HG02678 (cell line): ENCODE results near the gene ANK2.
A peak's percentile ranks its signal among the peaks of the same experiment; 100 is the strongest.
"Not testable (repeated sequence)": the region's sequence is repeated elsewhere in the genome, so short reads cannot be mapped to it uniquely, and the experiment has no call there.

Experiments used
- ATAC-seq: cut with Tn5 transposase; IDR thresholded peaks from one replicate; pipeline ENCODE4 v1.9.1; 2021; ENCODE audit warnings: mild to moderate bottlenecking, moderate library complexity; ENCODE audit not compliant: unreplicated experiment

ANK2 gene

DNA sequence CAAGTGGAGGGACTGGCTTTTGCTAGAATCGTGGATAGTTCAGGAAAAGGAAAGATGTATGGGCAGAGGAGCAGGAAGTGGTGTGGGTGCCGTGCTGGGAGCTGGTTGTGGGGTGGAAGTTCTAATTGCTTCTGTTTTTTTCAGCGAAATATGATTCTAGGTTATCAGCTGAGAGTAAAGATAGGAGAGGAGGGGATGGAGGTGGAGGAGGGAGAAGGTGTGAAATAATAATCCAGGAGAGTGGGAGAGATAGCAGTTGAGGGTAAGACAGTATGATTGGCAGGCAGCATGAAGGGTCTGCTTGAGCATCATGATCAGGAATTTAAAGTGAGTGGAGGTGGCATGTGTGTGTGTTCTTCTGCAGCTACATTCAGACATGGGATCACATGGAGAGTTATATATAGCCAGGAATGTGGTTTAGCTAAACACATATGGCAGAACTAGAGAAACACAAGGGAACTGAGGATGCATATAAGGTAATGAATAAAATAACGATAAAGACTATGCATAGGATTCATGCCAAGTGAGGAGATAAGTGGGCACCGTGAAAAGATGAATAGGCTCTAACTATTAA lies 133.7 kb downstream of the ANK2 start:
- no peak for ATAC-seq

DNA sequence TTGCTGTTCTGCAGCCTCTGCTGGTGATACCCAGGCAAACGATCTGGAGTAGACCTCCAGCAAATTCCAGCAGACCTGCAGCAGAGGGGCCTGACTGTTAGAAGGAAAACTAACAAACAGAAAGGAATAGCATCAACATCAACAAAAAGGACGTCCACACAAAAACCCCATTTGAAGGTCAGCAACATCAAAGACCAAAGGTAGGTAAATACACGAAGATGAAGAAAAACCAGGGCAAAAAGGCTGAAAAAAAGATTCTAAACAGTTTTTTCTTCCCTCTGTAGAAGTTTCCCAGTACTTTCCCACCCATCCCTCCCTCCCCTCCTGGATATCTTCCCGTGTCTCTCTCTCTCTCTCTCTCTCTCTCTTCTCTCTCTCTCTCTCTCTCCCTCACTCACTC lies 136.8 kb downstream of the ANK2 start:
- ATAC-seq = not testable (repeated sequence)

DNA sequence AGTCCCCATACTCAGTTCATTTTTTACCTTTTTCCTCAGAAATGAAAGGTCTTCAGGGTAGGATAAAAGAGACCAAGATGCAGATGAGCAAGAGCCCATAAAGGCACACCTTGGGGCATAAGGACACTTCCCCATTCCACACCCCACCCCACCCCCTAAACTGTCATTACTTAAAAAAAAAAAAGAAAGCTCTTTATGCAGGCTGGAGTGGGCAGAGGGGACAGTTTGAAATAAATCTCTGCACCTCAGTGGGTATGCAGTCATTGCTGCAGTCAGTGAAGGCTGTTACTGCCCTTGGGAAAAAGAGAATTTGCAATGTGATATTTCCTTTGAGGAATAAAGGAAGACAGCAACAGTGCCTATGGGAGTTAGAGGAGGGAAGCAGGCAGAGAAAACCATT lies 137.5 kb downstream of the ANK2 start:
- ATAC-seq = no peak

DNA sequence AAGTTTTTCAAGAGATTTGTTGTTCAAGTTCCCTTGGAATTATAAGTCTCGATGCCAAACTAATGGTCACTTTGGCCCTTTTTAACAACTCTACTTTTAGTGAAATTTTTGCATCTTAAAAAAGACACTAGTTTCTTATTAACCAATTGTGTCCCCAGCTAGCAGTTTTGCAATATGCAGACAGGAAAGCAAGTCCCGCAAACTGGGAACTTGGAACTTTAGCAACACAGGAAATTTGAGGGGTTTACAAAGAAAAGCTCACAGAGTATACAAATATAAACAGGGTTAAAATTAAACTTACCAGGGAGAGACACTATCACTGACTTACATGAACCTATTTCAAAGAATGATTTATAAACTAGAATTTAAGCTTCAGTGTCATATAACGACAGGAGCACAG lies 137.9 kb downstream of the ANK2 start:
- ATAC-seq = no peak

DNA sequence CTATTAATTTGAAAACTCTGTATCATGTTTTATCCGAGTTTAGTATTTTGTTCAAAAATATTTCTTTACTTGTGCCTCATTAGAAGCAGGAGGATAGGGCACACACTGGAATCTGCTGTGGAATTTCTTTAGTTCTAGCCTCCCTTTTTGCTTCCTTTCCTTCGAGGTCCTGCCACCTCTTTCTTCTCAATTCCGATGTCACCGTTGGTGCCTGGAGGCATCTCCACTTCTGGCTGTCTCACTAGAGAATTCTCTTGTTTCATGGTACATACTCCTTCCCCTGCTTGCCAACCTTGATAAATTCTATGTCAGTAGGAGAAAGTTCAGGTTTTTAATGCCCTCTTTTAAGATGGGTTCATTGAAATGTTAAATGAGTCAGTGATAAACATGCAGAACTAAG lies 140.1 kb downstream of the ANK2 start:
- ATAC-seq = no peak

DNA sequence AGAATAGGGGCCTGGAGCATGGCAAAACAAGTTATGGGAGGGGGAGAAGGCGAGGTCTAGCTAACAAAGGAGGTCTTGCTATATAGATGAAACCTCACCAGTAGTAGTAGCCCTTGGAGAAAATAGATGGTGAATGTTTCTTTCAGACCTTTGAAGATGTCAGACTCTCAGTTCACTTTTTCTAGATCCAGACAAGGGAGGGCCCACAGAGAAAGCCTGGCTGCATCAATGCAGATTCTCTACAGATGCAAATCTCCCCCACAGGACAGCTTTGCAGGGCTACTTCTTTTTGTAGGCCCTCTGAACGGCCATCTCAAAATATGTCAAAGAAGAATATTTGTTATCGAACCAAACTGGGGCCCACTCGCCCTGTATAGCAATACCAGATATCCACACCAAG lies 159.7 kb downstream of the ANK2 start:
- peak; percentile 50 for ATAC-seq

DNA sequence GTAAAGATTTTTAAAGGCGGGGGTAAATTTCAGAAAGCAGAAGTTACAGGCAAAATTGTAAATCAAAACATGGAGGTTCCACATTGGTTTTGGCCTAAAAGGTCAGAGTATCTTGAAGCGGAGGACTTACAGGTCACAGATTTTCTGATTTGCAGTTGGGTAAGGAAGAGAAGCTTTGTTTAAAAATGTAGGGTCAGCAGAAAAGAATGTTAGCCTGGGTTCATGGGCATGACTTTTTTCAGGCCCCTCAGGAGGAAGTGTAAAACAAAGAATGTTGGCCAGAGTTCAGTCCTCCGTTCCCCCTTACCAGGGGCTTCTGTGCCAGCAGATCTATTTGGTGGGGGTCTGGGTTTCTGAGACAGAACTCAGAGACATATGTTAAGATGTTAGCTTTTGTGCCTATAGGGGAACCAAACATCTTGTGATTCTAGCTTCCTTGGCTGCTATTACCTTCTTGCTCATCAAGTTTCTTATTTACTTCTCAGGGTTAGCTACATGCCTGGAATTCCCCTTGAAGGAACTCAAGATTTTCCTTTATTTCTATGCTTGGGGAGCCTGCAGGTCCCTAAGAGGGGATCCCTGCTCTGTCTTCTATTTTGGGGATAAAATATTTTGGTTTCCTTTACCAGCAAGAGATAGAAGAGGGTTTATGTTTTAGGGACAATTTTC lies 160.3 kb downstream of the ANK2 start:
- ATAC-seq = no peak

DNA sequence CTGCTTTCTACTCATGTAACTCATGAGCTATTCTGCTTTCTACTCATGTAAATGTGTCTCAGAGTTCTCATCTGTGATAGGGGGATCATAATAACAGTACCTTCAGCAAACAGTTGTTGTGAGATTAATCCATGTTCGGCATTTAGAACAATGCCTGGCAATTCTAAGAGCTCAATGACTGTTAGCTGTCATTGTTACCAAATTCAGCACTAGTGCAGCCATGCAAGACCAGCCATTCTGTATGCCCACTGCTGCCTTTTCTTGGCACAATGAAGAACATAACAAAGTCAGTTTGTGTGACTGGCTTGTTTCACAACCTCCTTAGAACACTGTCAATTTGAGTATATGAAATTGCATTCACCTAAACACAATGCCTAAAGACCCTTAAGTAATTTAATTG lies 163.2 kb downstream of the ANK2 start:
- ATAC-seq = no peak

DNA sequence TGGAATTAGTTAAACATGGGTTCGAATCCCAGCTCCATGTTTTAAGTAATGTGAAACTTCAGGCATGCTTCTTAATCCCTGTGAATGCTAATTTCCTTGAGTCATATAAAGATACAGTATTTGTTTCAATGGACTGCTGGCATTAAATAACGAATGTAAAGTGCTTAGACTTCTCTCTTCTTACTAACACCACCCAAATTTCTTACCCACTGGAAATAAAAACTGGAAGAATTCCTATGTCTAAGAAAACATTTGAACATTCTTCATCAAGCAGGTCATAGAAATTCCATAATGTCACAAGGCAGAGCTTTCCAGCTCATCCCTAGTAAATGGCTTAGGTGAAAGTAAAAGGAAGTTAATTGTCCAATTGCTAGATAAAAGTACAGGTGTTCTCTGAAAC lies 172.5 kb downstream of the ANK2 start:
- no peak for ATAC-seq

DNA sequence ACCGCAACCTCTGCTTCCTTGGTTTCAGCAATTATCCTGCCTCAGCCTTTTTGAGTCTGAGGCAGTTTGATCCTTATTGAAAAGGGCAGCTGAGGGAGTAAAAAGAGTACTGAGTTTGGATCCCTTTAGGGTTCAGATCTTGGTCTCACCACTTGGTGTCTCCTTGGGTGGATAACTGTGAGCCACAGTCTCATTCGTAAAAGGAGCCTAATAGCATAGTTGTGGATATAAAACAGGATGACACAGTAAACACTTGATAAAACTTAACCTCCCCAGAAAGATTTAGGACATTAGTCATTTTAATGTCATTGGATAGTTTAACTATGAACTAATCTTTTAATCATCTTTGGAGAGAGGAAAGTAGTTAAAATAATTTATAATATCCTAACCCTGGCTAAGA lies 173.0 kb downstream of the ANK2 start:
- no peak for ATAC-seq

DNA sequence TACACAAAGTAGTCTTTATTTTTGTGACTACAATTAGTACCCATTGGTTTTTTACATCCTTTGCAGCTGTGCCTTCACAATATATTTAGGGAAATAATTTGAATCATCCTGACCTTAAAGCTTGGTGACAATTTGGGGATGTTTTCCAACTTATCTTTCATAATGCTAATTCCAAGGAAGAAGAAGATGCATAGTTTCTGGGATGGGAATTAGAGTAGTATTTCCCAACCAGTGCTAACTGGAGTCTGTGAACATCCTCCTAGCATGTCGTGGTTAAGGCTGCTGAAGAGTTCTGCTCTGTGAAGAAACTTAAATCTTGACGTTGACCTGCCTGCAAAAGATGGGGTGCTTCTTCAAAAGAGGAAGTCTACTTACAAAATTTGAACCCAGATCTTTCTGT lies 173.5 kb downstream of the ANK2 start:
- no peak for ATAC-seq

DNA sequence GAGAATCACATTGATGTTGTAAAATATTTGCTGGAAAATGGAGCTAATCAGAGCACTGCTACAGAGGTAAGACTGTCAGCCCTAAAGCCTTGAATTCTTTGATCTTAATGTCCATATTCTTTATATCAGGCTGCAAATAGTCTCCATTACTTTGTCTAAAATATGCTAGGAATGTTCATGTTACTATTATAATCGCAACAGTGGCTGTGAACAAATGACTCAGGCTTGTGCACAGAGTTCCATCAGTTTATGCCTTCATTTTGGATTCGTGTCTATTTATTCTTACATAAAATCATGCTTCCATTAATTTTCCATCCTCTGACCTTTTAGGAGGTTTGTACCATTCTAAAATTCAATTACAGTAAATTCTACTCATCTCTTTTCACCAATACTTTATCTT lies 182.7 kb downstream of the ANK2 start:
- ATAC-seq = no peak

DNA sequence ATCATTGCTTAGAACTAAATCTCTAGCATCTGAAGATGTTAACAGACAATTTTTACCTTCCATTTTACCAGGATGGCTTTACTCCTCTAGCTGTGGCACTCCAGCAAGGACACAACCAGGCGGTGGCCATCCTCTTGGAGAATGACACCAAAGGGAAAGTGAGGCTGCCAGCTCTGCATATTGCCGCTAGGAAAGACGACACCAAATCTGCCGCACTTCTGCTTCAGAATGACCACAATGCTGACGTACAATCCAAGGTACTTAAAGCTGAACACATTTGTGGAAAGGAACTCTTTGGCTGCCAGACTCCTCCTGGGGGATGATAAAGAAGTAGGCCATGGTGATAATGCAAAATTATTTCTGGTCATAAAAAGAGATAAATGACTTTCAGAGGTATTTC lies 187.5 kb downstream of the ANK2 start:
- ATAC-seq = no peak

DNA sequence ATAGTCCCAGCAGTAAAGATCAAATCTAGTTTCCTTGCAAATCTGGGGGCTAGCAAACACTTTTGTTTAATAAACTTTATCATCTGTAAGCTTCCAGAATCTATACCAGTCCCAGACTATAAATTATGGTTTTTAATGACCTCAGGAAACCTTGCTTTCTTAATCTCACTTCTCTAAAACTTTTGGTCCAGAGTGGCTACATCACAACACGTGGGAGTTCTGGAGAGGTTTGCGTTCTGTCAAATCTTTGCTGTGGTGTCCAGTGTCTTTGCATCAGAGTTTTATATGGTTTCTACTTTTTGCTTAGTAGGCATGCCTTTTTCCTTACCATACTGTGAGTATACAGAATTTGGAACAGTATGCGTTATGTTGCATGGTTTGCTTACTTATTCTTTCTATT lies 193.9 kb downstream of the ANK2 start:
- no peak for ATAC-seq

DNA sequence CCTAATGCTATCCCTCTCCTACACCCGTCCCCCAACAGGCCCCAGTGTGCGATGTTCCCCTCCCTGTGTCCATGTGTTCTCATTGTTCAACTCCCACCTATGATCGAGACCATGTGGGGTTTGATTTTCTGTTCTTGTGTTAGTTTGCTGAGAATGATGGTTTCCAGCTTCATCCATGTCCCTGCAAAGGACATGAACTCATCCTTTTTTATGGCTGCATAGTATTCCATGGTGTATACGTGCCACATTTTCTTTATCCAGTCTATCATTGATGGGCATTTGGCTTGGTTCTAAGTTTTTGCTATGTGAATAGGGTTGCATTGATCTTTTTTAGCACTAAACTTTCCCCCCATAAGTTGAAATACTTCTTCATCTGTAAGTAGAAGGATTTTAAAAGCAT lies 195.3 kb downstream of the ANK2 start:
- ATAC-seq = not testable (repeated sequence)

DNA sequence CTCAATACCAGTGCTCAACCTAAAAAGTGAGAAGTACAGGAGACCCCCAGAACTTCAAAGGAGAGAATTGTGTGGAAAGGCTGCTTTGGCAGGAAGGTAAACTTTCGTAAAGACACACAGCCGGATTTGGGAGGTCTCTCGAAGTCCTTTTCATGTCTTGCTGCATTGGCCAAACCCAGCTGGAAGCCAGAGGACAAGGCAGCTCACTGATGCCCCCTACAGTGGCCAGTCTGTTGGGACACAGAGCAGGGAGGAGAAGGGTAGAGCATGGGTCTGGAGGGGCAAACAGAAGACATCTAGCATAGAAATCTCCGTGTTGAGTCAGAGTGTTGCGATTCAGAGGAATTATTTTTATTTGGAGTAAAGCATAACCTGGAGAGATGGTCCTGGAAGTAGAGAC lies 198.9 kb downstream of the ANK2 start:
- no peak for ATAC-seq

DNA sequence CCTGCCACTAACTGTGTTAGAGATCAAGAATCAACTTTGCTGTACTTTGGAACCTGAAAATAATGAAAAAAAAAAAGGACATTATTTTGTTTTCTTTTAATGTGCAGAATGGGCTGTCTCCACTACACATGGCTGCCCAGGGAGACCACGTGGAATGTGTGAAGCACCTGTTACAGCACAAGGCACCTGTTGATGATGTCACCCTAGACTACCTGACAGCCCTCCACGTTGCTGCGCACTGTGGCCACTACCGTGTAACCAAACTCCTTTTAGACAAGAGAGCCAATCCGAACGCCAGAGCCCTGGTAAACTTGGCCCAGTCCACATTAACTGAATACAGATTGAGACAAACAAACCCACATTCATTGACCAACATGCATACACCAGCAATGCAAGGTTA lies 206.2 kb downstream of the ANK2 start:
- no peak for ATAC-seq

DNA sequence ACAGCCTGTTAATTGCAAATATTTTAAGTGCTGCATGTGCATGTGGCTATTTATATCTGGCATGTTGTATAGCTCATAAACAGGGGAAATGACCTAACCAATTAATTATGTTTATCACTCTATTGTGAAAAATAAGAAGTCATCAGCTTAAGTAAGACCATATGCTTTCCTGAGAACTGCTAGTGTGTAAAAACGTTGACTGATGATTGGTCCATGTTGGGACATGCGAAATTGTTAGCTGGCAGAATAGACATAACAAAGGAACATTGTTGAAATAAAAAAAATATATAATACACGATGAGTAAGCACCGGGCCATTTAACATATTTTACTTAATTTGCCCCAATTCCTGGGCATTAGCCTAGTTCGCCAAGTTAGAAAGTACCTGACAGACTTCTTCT lies 207.5 kb downstream of the ANK2 start:
- ATAC-seq = no peak

DNA sequence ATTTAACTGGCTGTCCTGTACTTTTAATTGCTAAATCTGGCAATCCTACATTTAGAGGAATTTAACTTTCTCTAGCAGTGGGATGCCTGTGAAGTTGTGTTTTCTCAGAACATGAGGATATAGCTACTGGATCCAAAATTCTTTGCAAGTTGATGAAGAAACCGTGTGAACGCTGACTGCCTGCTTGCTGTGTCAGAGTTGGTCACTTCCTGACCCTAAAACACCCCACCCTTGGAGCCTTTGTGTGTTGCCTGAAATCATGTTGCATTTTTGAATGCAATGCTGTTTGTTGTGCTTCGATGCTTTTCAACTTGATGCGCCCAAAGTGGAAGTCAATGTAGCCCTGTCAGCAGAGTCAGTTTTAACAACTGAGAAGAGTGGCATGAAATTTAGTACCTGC lies 211.2 kb downstream of the ANK2 start:
- ATAC-seq = no peak

DNA sequence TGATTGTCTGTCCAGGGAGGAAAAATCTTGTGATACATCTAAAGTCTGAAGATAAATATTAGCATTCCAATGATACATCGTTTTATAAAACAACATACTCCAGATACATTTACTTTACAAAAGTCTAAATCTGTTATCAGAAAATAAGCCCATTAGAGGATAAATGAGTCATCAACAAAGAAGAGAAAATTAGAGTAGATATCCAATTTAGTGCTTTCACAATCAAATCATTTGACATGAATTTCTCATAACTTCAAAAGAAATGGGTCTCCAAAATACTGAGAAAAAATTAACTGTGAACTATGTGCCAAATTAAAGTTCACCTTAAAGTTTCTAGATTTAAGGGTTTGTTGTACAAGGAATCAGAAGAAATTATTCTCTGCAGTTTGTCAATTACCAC lies 213.8 kb downstream of the ANK2 start:
- ATAC-seq = no peak

DNA sequence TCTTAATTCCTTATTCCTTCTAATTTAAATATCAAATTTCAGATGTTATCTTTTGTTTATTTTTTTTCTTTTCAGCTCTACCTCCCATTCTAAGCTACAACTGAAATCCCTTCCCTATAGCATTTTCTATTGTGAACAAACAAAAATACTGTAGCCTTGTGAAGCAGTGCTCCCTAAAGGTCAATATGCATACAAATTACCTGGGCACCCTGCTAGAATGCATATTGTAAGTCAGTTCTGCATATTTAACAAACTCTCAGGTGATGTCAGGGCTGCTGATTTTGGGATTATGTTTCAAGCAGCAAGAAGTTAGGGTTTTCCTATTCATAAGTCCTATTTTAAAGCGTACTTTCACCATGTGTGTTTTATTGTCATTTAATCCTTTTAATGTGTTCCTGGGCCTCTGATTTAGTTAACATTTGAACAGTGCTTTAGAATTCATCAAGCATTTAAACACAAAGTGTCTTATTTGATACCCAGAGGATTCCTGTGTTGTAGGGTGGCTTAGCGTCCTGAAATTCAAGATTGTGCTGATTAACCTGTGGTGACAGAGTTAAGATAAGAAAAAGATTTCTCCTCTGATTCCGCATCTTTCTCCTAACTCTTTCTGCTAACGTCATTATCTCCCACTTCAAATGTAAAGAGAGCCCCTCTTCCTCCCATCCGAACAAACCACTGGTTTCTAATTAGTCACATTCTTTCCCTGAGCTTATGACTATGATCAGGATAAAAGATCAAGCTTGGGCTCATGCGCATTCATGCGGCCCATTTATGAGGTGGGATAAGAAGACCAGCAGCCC lies 221.3 kb downstream of the ANK2 start:
- no peak for ATAC-seq

DNA sequence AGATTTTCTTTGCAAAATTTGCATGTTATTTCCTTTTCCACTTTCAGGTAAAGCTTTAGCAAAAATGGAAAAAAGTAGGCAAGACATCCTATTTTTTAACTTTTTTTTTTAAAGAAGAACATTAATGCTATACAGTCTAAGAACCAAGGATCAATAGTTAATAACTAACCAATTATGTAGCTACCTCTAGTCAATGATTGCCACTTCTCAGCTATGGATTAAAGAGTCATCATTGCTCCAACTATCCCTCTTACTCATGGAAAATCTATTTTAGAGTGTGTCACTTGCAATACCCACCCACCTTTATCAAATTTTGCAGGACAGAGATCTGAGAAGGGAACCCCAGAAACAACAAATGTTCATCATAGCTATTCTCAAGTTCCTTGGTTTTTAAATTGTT lies 223.1 kb downstream of the ANK2 start:
- ATAC-seq = no peak
